Measurements from ENCODE around the gene RABEP2. TPM values are rescaled to one million over a fixed set of nuclear protein-coding genes. Genes with fewer than 3 reads are reported as not detected.
"Not testable (repeated sequence)": the region's sequence is repeated elsewhere in the genome, so short reads cannot be mapped to it uniquely, and the experiment has no call there.

Gene RABEP2
- total RNA-seq, 2 donors from 2014 or later = 10.3 to 13.7 TPM

DNA sequence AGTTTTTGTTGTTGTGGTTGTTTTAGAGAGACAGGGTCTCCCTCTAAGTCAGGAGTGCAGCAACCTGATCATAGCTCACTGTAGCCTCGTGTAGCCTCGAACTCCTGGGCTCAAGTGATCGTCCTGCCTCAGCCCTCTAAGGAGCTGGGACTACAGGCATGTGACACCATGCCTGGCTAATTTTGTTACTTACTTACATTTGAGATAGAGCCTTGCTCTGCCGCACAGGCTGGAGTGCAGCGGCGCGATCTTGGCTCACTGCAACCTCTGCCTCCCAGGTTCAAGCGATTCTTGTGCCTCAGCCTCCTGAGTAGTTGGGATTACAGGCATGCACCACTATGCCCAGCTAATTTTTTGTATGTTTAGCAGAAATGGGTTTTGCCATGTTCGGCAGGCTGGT is 57.4 kb downstream of the RABEP2 start:
- intact Hi-C loops (cut with DNase I) = not testable (repeated sequence)

DNA sequence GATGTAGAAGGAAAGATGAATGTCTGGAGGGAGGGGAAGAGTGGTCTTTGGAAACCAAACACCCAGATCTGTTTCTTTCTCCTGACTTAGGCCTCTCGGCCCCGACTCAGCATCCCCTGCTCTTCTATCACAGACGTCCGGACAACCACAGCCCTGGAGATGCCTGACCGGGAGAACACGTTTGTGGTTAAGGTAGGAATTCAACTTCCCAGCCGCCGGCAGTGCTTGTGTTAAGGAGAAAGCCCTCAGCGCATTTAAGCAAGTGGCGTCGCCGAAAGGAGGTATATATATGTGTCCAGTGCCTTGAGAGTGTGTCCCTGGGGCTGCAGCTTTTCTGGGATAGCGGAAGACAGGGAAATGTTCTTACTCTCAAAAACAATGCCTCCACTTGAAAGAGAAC is 57.8 kb downstream of the RABEP2 start:
- intact Hi-C loops (cut with DNase I) = no loop called here
- no peak for DNase-seq (ENCODE audit: low spot score)

More for the DNA sequence above, 57.4 kb downstream of the RABEP2 start:
- DNase-seq (ENCODE audit: low spot score) = not testable (repeated sequence)

DNA sequence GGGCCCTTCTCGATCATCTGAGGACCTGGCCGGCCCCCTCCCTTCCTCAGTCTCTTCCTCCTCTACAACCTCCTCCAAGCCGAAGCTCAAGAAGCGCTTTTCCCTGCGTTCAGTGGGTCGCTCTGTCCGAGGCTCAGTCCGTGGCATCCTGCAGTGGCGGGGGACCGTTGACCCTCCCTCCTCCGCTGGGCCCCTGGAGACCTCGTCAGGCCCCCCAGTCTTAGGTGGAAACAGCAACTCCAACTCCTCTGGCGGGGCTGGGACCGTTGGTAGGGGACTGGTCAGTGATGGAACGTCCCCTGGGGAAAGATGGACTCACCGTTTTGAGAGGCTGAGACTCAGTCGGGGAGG is 58.6 kb downstream of the RABEP2 start:
- intact Hi-C loops (cut with DNase I) = no loop called here

DNA sequence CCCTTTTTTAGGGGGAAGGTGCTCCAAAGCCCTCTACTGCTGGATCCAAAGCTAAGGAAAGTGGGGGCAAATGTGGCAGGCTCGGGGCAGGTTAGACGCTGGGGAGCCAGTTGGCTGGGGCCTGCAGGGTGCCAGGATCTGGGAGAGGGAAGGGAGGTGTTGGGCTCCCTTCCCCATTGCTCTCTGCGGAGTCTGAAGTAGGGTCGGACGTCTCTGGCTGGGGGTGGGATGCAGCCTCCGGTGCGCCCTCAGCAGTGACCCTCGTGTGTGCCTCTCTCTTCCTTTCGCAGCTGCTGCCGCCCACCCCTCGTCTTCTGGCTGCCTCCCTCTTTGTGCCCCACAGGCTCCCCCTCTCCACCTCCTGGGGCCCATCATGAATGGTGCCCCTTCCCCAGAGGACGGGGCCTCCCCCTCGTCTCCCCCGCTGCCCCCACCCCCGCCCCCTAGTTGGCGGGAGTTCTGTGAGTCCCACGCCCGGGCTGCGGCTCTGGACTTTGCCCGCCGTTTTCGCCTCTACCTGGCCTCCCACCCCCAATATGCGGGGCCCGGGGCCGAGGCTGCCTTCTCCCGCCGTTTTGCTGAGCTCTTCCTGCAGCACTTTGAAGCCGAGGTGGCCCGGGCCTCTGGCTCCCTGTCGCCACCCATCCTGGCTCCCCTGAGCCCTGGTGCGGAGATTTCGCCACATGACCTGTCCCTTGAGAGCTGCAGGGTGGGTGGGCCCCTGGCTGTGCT is 59.1 kb downstream of the RABEP2 start:
- DNase-seq (ENCODE audit: low spot score) = no peak
- intact Hi-C loops (cut with DNase I) = no loop called here

More for the DNA sequence above, 58.6 kb downstream of the RABEP2 start:
- DNase-seq (ENCODE audit: low spot score) = no peak

DNA sequence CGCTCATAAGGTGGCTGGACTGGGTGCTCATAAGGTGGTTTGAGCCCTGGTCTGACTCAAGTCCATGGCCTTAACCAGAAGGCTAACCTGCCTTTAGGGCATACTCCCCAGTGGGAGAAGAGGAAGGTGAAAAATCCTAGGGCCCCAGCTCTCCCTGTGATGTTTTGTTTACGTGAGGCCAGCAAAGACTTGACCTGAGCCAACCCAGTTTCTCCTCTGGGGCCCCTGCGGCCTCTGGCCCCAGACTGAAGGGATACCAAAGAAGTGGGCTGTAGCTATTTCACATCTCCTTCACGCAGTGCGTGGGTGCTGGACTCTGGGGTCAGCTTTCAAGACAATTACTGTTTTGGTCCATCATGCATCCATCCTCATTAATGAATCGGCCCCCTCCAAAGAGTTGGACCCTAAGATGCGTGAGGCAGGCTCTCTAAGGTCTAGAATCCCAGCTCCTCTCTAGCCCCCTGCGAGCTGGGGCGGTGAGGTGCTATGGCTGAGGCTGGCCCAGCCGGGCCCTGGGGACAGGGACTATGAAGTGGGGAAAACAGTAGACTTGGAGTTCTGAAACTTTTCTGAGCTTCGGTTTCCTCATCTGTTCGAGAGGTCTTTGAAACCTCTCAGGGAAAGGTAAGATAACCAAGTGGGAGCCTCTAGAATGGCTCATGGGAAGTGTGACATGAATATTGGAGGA is 59.9 kb downstream of the RABEP2 start:
- intact Hi-C loops (cut with DNase I) = no loop called here
- no peak for DNase-seq (ENCODE audit: low spot score)

DNA sequence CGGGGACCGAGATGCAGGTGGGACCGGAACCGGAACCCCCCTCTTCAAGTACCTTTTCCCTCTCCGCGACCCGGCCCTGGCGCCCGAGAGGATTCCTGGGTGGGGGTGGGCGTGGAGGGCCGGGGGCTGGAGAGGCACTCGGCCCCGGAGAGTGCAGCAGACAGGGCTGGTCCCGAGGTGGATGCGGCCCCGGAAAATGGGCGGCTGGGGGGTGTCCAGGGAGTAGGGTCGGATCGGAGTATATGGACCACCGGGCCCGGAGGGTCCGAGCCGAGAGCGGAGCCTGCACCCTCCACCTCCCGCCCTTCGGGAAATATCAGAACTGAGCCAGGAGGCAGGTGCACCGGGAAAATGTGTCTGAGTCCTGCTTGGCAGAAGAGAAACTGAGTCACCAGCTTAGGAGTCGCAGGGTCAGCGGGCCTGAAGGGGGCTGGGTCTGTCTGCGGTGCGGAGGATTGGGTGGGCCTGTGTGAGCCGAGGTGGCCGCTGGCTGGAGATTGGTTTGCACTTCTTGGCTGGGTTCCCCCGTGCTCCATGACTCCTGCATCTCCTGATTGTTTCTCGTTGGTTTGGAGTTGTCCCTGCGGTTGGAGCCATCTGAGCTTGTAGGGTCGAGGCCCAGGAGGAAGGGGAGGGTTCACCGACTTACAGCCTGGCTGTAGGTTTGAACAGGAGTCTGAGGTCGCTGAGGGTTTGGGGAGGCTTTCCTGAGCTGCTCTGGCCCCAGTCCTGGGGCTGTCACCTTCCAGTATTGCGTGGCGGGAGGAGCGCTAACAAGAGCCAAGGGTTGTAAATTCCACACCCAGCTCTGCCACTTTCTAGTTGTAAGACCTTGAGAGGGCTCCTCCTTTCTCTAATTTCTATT is 60.9 kb downstream of the RABEP2 start:
- intact Hi-C loops (cut with DNase I) = loop anchor here in 1 of 2 donors (2.0 kb wide), 1 partner anchor 15 kb away; no protein-coding TSS in a partner anchor
- DNase-seq (ENCODE audit: low spot score) = no peak

DNA sequence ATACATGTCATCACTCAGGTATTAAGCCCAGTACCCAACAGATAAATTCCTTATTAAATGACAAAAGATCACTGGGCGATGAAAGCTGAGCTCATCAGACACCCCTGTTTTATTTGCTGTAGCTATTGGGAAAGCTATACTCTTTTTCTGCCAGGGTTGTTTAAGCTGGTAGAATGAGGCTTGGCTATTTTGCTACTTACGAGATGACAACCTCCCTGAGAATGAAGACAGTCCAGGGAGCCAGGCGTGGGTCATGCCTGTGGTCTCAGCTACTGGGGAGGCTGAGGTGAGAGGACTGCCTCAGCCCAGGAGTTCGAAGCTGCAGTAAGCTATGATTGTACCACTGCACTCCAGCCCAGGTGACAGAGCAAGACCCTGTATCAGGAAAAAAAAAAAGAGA is 65.7 kb downstream of the RABEP2 start:
- no peak for DNase-seq (ENCODE audit: low spot score)
- intact Hi-C loops (cut with DNase I) = no loop called here

DNA sequence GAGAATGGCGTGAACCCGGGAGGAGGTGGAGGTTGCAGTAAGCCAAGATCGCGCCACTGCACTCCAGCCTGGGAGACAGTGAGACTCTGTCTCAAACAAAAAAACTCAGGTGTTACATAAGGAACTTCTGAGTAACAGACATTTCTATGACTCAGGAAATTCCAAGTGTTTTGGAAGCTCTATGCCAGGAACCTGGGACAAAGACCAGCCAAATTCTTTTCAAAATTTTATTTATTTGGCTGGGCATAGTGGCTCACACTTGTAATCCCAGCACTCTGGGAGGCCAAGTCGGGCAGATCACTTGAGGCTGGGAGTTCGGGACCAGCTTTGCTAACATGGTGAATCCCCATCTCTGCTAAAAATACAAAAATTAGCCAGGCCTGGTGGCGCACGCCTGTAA is 66.6 kb downstream of the RABEP2 start:
- intact Hi-C loops (cut with DNase I) = no loop called here

More for the DNA sequence above, 66.6 kb downstream of the RABEP2 start:
- DNase-seq (ENCODE audit: low spot score) = no peak

Other genes starting within 250 kb of the RABEP2 start
- 100 to 1,000 TPM; 295 to 494 TPM for gene EIF3C, start 213.8 kb downstream of the RABEP2 start, total RNA-seq
- 1 to 10 TPM in 1 of 2 donors, under 1 TPM in 1; 0.29 to 3.8 TPM for gene NPIPB9, start 173.5 kb downstream of the RABEP2 start, total RNA-seq
- gene ATXN2L, start 102.2 kb downstream of the RABEP2 start, total RNA-seq = 10 to 100 TPM; 66.5 to 72.2 TPM
- gene TUFM, start 78.9 kb downstream of the RABEP2 start, total RNA-seq = 10 to 100 TPM; 74.4 to 76.2 TPM
- gene SH2B1, start 61.4 kb downstream of the RABEP2 start, total RNA-seq = 10 to 100 TPM; 27.6 to 31.0 TPM
- gene ATP2A1, start 46.8 kb downstream of the RABEP2 start, total RNA-seq = 1 to 10 TPM in 1 of 2 donors, under 1 TPM in 1; 0.42 to 1.3 TPM
- under 1 TPM; 0.32 to 0.33 TPM for gene CD19, start 6.7 kb upstream of the RABEP2 start, total RNA-seq
- 10 to 100 TPM; 19.5 to 20.2 TPM for gene NFATC2IP, start 25.7 kb upstream of the RABEP2 start, total RNA-seq
- gene SPNS1, start 49.5 kb upstream of the RABEP2 start, total RNA-seq = 10 to 100 TPM; 22.4 to 24.9 TPM
- gene LAT, start 59.8 kb upstream of the RABEP2 start, total RNA-seq = 10 to 100 TPM in 1 of 2 donors, 1 to 10 TPM in 1; 9.7 to 11.4 TPM